Hepatocyte (in vitro differentiated cells): ENCODE results near the gene ENTHD1. TPM values are rescaled to one million over a fixed set of nuclear protein-coding genes. Genes with fewer than 3 reads are reported as not detected.

ENCODE experiments used
- DNase-seq: peaks from one replicate; pipeline ENCODE4 v3.0.0-alpha.2; 2016; ENCODE audit warnings: low spot score
- H2AFZ ChIP-seq: fragments of 200-600 bp; sonication (generic); 2 replicates; pipeline ENCODE4 v1.6.0; 2016; ENCODE audit warnings: antibody characterized with exemption, mild to moderate bottlenecking
- H3K27ac ChIP-seq: fragments of 200-600 bp; sonication (generic); 2 replicates; pipeline ENCODE4 v1.5.1; 2016; ENCODE audit warnings: mild to moderate bottlenecking
- H3K27me3 ChIP-seq: fragments of 200-600 bp; sonication (generic); 2 replicates; pipeline ENCODE4 v1.6.1; 2016
- H3K36me3 ChIP-seq: fragments of 200-600 bp; sonication (generic); replicated peaks from 2 replicates; pipeline ENCODE4 v1.5.1; 2016; ENCODE audit warnings: low read depth; ENCODE audit not compliant: insufficient read depth
- H3K4me1 ChIP-seq: fragments of 200-600 bp; sonication (generic); 2 replicates; pipeline ENCODE4 v1.5.1; 2016; ENCODE audit warnings: mild to moderate bottlenecking, moderate library complexity; ENCODE audit not compliant: insufficient read depth
- H3K4me2 ChIP-seq: fragments of 200-600 bp; sonication (generic); 2 replicates; pipeline ENCODE4 v1.6.0; 2016
- H3K4me3 ChIP-seq: fragments of 200-600 bp; sonication (generic); 2 replicates; pipeline ENCODE4 v1.5.1; 2016; ENCODE audit warnings: mild to moderate bottlenecking
- H3K79me2 ChIP-seq: fragments of 200-600 bp; sonication (generic); 2 replicates; pipeline ENCODE4 v1.6.0; 2017; ENCODE audit warnings: mild to moderate bottlenecking
- H3K9me2 ChIP-seq: fragments of 200-600 bp; sonication (generic); replicated peaks from 2 replicates; pipeline ENCODE4 v1.6.0; 2017; ENCODE audit warnings: mild to moderate bottlenecking; ENCODE audit not compliant: insufficient read depth
- H3K9me3 ChIP-seq: fragments of 200-600 bp; sonication (generic); 2 replicates; pipeline ENCODE4 v1.5.1; 2016; ENCODE audit warnings: low read depth, mild to moderate bottlenecking
- H4K20me1 ChIP-seq: fragments of 200-600 bp; sonication (generic); 2 replicates; pipeline ENCODE4 v1.6.0; 2016; ENCODE audit warnings: mild to moderate bottlenecking; ENCODE audit not compliant: insufficient read depth, poor library complexity, severe bottlenecking
- EZH2 ChIP-seq: fragments of 200-600 bp; sonication (generic); IDR thresholded peaks from 2 replicates; pipeline ENCODE4 v1.6.1; 2016; ENCODE audit warnings: antibody characterized with exemption, mild to moderate bottlenecking, borderline replicate concordance
- EZH2phosphoT487 ChIP-seq: fragments of 200-600 bp; sonication (generic); IDR thresholded peaks from one replicate; pipeline ENCODE4 v1.6.1; 2018; ENCODE audit warnings: antibody characterized with exemption, mild to moderate bottlenecking, low read depth, moderate library complexity; ENCODE audit not compliant: unreplicated experiment, severe bottlenecking
- WGBS: methylation state at CpG from one replicate; pipeline ENCODE4 v1.1.6; 2016; ENCODE audit warnings: low lambda C conversion rate; ENCODE audit errors: missing lambda C conversion rate; 5-methylcytosine and 5-hydroxymethylcytosine counted together
- polyA plus RNA-seq: library from polyadenylated mRNA; unstranded; fragments of >200 nt; fragmentation: Nextera tagmentation; extraction: Ambion mirVana; gene quantifications from 2 replicates; pipeline ENCODE4 v1.2.1, GENCODE V29; 2016
- total RNA-seq: library from RNA; depleted of rRNA; stranded (reverse); fragments of >200 nt; gene quantifications from 2 replicates; pipeline ENCODE4 v1.2.3, GENCODE V29; 2014
- TF ChIP-seq, protein P1 (sequence below): fragments of 200-600 bp; sonication (generic); IDR thresholded peaks from 2 replicates; pipeline ENCODE4 v1.5.1; 2016; ENCODE audit warnings: antibody characterized with exemption, mild to moderate bottlenecking; ENCODE audit not compliant: poor library complexity

The ENTHD1 gene
- total and polyA plus RNA-seq, 2 experiments from 2014 or later, result not detected

- Histone ChIP-seq H3K4me3 (no peak overlapping the region), H3K79me2 (no peaks in the 10 kb centered on the region), H3K36me3 (no peaks in the 10 kb centered on the region), H3K9me3 (no peaks in the 10 kb centered on the region), H3K4me2 (no peak overlapping the region), H3K27me3 (peaks cover 5% of the 10 kb centered on the region), H3K9me2 (no peaks in the 10 kb centered on the region), H4K20me1 (no peaks in the 10 kb centered on the region), H3K27ac (no peak overlapping the region), H2AFZ (no peak overlapping the region), H3K4me1 (peaks cover 6% of the 10 kb centered on the region)
- 73% methylated on average over 8 of the region's 8 CpGs for WGBS
- TF ChIP-seq EZH2 (no peak), EZH2phosphoT487 (no peak)
- TF ChIP-seq, protein P1, sequence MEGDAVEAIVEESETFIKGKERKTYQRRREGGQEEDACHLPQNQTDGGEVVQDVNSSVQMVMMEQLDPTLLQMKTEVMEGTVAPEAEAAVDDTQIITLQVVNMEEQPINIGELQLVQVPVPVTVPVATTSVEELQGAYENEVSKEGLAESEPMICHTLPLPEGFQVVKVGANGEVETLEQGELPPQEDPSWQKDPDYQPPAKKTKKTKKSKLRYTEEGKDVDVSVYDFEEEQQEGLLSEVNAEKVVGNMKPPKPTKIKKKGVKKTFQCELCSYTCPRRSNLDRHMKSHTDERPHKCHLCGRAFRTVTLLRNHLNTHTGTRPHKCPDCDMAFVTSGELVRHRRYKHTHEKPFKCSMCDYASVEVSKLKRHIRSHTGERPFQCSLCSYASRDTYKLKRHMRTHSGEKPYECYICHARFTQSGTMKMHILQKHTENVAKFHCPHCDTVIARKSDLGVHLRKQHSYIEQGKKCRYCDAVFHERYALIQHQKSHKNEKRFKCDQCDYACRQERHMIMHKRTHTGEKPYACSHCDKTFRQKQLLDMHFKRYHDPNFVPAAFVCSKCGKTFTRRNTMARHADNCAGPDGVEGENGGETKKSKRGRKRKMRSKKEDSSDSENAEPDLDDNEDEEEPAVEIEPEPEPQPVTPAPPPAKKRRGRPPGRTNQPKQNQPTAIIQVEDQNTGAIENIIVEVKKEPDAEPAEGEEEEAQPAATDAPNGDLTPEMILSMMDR, result no peak
- peak; percentile 28 for DNase-seq
These were observed 32.5 kb upstream of the ENTHD1 start for GRCh38 chr22:39925909-39926679.

- no peaks in the 10 kb centered on the region for H3K79me2 ChIP-seq
- H3K27me3 ChIP-seq, result no peaks in the 10 kb centered on the region
- no peaks in the 10 kb centered on the region for H4K20me1 ChIP-seq
- peaks cover 6% of the 10 kb centered on the region for H3K4me1 ChIP-seq
- H2AFZ ChIP-seq, result no peak overlapping the region
- no peaks in the 10 kb centered on the region for H3K36me3 ChIP-seq
- no peak overlapping the region for H3K27ac ChIP-seq
- H3K4me2 ChIP-seq, result no peak overlapping the region
- TF ChIP-seq EZH2, result no peak
- TF ChIP-seq, protein P1, result no peak
- TF ChIP-seq EZH2phosphoT487, result no peak
- WGBS, result 100% methylated on average over 2 of the region's 2 CpGs
- no peak for DNase-seq
- H3K4me3 ChIP-seq, result no peak overlapping the region
- H3K9me2 ChIP-seq, result no peaks in the 10 kb centered on the region
- H3K9me3 ChIP-seq, result no peaks in the 10 kb centered on the region
These were observed 31.7 kb upstream of the ENTHD1 start for GRCh38 chr22:39925273-39925672.

DNA sequence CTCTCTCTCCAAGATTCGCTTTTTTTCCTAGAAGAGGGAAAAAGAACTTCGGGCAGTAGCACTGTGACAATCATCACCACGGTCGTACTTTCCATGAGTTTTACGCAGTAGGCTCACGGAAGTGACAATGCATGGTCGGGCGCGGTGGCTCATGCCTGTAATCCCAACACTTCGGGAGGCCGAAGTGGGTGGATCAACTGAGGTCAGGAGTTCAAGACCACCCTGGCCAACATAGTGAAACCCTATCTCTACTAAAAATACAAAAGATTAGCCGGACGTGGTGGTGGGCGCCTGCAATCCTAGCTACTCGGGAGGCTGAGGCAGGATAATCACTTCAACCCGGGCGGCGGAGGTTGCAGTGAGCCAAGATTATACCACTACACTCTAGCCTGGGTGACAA lies 30.7 kb upstream of the ENTHD1 start:
- Histone ChIP-seq H3K79me2 (no peaks in the 10 kb centered on the region), H3K4me3 (no peak overlapping the region), H3K4me2 (no peak overlapping the region), H3K36me3 (no peaks in the 10 kb centered on the region), H2AFZ (no peak overlapping the region), H3K4me1 (no peaks in the 10 kb centered on the region), H3K27ac (no peak overlapping the region), H3K27me3 (no peaks in the 10 kb centered on the region), H4K20me1 (no peaks in the 10 kb centered on the region), H3K9me3 (no peaks in the 10 kb centered on the region), H3K9me2 (no peaks in the 10 kb centered on the region)
- 90% methylated on average over 18 of the region's 18 CpGs for WGBS
- TF ChIP-seq, protein P1, result no peak
- TF ChIP-seq EZH2, result no peak
- TF ChIP-seq EZH2phosphoT487, result no peak
- no peak for DNase-seq

GRCh38 chr22:39923696-39924095 lies 30.1 kb upstream of the ENTHD1 start:
- H3K9me3 ChIP-seq, result no peaks in the 10 kb centered on the region
- no peaks in the 10 kb centered on the region for H3K79me2 ChIP-seq
- H3K4me3 ChIP-seq, result no peak overlapping the region
- no peak overlapping the region for H3K4me2 ChIP-seq
- no peak overlapping the region for H2AFZ ChIP-seq
- no peak for DNase-seq
- 78% methylated on average over 5 of the region's 5 CpGs for WGBS
- H4K20me1 ChIP-seq, result no peaks in the 10 kb centered on the region
- H3K27me3 ChIP-seq, result no peaks in the 10 kb centered on the region
- H3K27ac ChIP-seq, result no peak overlapping the region
- no peaks in the 10 kb centered on the region for H3K4me1 ChIP-seq
- H3K9me2 ChIP-seq, result no peaks in the 10 kb centered on the region
- TF ChIP-seq, protein P1, result no peak
- TF ChIP-seq EZH2 (no peak), EZH2phosphoT487 (no peak)
- no peaks in the 10 kb centered on the region for H3K36me3 ChIP-seq
